H1 (cell line): ENCODE measurements around the gene EXOC2. TPM values are rescaled to one million over a fixed set of nuclear protein-coding genes. Genes with fewer than 3 reads are reported as not detected.

Source experiments
- GTF2F1 ChIP-seq: IDR thresholded peaks from 2 replicates; pipeline ENCODE4 v1.6.1; 2012; ENCODE audit warnings: low read depth, low read length, improper control_type of control experiment, borderline replicate concordance
- JUND ChIP-seq: IDR thresholded peaks from 2 replicates; pipeline ENCODE4 v1.6.1; 2011; ENCODE audit warnings: mild to moderate bottlenecking, improper control_type of control experiment, low read length
- RBBP5 ChIP-seq: IDR thresholded peaks from 2 replicates; pipeline ENCODE4 v1.7.1; 2012; ENCODE audit warnings: low read depth, mild to moderate bottlenecking, inconsistent platforms, low read length, moderate library complexity, borderline replicate concordance
- RFX5 ChIP-seq: IDR thresholded peaks from 2 replicates; pipeline ENCODE4 v1.6.1; 2011; ENCODE audit warnings: low read depth, low read length, improper control_type of control experiment, borderline replicate concordance
- SP2 ChIP-seq: IDR thresholded peaks from 2 replicates; pipeline ENCODE4 v1.6.1; 2012; ENCODE audit warnings: mild to moderate bottlenecking, low read length, inconsistent platforms
- TCF12 ChIP-seq: IDR thresholded peaks from 2 replicates; pipeline ENCODE4 v1.6.1; 2011; ENCODE audit warnings: low read depth, mild to moderate bottlenecking, low read length
- TEAD4 ChIP-seq: IDR thresholded peaks from 2 replicates; pipeline ENCODE4 v1.6.1; 2012; ENCODE audit warnings: low read depth, low read length, inconsistent platforms, mixed read lengths
- polyA plus RNA-seq, 7 experiments: library from polyadenylated mRNA; depleted of rRNA in 3 of 7; stranded (reverse) in 5 of 7; unstranded in 2 of 7; fragments of >200 nt in 5 of 7; fragments of 200-250 nt in 2 of 7; gene quantifications; 1 replicate in 5 of 7; 2 replicates in 1 of 7; 4 replicates in 1 of 7; pipeline versions ENCODE4 v1.2.1 to v1.2.3, GENCODE V29; 2011 to 2013; ENCODE audit warnings: missing spikeins in 2 of 7, mixed read lengths in 2 of 7
- total RNA-seq: library from RNA; stranded (reverse); fragmentation: NEBNext Ultra II Directional; extraction: Animal tissue kit (Norgen Biotek cat#: 25700); gene quantifications from 2 replicates; pipeline ENCODE4 v1.2.1, GENCODE V29; 2021
- TF ChIP-seq, protein P1 (sequence below): fragments of 300-600 bp; sonication (generic); IDR thresholded peaks from 2 replicates; pipeline ENCODE4 v1.7.1; 2012; ENCODE audit warnings: low read length, moderate library complexity, mild to moderate bottlenecking, inconsistent platforms; ENCODE audit not compliant: insufficient replicate concordance

The EXOC2 gene
- total and polyA plus RNA-seq, 2 of the 8 experiments (the other 6 are each of a cell fraction or from before 2014, with no cell fraction given) = 25.5 to 44.4 TPM

DNA sequence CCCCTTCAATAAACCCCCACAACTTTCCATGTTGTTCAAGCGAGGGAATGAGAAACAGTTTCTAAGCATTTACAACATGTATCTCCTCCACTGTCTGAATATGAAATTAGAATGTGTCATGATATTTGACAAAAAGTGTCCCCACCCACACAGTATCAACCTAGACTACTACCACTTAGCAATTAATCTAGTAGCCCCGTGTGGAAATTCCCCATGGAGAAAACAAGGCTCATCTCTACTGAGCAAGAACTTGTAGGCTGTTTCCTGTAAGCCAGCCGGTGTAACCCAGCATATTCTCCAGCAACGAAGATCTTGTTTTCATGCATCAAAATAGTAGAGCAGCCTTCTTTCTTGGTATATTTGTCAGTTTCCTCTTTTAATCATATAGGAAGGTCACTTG is 186.4 kb downstream of the EXOC2 start (continued):
- TF ChIP-seq, protein P1, sequence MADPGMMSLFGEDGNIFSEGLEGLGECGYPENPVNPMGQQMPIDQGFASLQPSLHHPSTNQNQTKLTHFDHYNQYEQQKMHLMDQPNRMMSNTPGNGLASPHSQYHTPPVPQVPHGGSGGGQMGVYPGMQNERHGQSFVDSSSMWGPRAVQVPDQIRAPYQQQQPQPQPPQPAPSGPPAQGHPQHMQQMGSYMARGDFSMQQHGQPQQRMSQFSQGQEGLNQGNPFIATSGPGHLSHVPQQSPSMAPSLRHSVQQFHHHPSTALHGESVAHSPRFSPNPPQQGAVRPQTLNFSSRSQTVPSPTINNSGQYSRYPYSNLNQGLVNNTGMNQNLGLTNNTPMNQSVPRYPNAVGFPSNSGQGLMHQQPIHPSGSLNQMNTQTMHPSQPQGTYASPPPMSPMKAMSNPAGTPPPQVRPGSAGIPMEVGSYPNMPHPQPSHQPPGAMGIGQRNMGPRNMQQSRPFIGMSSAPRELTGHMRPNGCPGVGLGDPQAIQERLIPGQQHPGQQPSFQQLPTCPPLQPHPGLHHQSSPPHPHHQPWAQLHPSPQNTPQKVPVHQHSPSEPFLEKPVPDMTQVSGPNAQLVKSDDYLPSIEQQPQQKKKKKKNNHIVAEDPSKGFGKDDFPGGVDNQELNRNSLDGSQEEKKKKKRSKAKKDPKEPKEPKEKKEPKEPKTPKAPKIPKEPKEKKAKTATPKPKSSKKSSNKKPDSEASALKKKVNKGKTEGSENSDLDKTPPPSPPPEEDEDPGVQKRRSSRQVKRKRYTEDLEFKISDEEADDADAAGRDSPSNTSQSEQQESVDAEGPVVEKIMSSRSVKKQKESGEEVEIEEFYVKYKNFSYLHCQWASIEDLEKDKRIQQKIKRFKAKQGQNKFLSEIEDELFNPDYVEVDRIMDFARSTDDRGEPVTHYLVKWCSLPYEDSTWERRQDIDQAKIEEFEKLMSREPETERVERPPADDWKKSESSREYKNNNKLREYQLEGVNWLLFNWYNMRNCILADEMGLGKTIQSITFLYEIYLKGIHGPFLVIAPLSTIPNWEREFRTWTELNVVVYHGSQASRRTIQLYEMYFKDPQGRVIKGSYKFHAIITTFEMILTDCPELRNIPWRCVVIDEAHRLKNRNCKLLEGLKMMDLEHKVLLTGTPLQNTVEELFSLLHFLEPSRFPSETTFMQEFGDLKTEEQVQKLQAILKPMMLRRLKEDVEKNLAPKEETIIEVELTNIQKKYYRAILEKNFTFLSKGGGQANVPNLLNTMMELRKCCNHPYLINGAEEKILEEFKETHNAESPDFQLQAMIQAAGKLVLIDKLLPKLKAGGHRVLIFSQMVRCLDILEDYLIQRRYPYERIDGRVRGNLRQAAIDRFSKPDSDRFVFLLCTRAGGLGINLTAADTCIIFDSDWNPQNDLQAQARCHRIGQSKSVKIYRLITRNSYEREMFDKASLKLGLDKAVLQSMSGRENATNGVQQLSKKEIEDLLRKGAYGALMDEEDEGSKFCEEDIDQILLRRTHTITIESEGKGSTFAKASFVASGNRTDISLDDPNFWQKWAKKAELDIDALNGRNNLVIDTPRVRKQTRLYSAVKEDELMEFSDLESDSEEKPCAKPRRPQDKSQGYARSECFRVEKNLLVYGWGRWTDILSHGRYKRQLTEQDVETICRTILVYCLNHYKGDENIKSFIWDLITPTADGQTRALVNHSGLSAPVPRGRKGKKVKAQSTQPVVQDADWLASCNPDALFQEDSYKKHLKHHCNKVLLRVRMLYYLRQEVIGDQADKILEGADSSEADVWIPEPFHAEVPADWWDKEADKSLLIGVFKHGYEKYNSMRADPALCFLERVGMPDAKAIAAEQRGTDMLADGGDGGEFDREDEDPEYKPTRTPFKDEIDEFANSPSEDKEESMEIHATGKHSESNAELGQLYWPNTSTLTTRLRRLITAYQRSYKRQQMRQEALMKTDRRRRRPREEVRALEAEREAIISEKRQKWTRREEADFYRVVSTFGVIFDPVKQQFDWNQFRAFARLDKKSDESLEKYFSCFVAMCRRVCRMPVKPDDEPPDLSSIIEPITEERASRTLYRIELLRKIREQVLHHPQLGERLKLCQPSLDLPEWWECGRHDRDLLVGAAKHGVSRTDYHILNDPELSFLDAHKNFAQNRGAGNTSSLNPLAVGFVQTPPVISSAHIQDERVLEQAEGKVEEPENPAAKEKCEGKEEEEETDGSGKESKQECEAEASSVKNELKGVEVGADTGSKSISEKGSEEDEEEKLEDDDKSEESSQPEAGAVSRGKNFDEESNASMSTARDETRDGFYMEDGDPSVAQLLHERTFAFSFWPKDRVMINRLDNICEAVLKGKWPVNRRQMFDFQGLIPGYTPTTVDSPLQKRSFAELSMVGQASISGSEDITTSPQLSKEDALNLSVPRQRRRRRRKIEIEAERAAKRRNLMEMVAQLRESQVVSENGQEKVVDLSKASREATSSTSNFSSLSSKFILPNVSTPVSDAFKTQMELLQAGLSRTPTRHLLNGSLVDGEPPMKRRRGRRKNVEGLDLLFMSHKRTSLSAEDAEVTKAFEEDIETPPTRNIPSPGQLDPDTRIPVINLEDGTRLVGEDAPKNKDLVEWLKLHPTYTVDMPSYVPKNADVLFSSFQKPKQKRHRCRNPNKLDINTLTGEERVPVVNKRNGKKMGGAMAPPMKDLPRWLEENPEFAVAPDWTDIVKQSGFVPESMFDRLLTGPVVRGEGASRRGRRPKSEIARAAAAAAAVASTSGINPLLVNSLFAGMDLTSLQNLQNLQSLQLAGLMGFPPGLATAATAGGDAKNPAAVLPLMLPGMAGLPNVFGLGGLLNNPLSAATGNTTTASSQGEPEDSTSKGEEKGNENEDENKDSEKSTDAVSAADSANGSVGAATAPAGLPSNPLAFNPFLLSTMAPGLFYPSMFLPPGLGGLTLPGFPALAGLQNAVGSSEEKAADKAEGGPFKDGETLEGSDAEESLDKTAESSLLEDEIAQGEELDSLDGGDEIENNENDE = no peak
- no peak for TF ChIP-seq TEAD4
- TF ChIP-seq RFX5 = no peak
- no peak for TF ChIP-seq SP2
- TF ChIP-seq TCF12 = no peak
- no peak for TF ChIP-seq JUND
- no peak for TF ChIP-seq GTF2F1
- no peak for TF ChIP-seq RBBP5
